Mesenchymal stem cell (in vitro differentiated cells and primary cell): ENCODE data around the gene MDC1. TPM values are rescaled to one million over a fixed set of nuclear protein-coding genes. Genes with fewer than 3 reads are reported as not detected.
A peak's percentile ranks its signal among the peaks of the same experiment; 100 is the strongest.

Source experiments
- DNase-seq: peaks from one replicate; pipeline ENCODE4 v3.0.0-alpha.2; 2013
- H2AFZ ChIP-seq: one replicate; pipeline ENCODE4 v1.6.1; 2013; ENCODE audit warnings: low read depth, mild to moderate bottlenecking, control low read depth, inconsistent platforms, low read length, moderate library complexity
- H2AK5ac ChIP-seq: 2 replicates; pipeline ENCODE4 v1.6.1; 2013; ENCODE audit warnings: low read length, moderate library complexity, mild to moderate bottlenecking, inconsistent platforms; ENCODE audit not compliant: severe bottlenecking
- H2BK120ac ChIP-seq: one replicate; pipeline ENCODE4 v1.6.1; 2013; ENCODE audit warnings: low read depth, mild to moderate bottlenecking, inconsistent platforms, low read length, moderate library complexity
- H2BK12ac ChIP-seq, 2 experiments: one replicate each; pipeline ENCODE4 v1.6.1; 2013; ENCODE audit warnings: inconsistent platforms in 2 of 2, low read length in 2 of 2, mild to moderate bottlenecking in 2 of 2, moderate library complexity in 2 of 2, control low read depth in 1 of 2
- H2BK15ac ChIP-seq: one replicate; pipeline ENCODE4 v1.6.1; 2013; ENCODE audit warnings: mild to moderate bottlenecking, low read depth, inconsistent platforms; ENCODE audit not compliant: poor library complexity, severe bottlenecking
- H2BK5ac ChIP-seq: 2 replicates; pipeline ENCODE4 v1.6.1; 2013; ENCODE audit warnings: low read depth, mild to moderate bottlenecking, low read length, control low read depth, inconsistent platforms; ENCODE audit not compliant: poor library complexity, severe bottlenecking
- H3K14ac ChIP-seq, 2 experiments: one replicate each; pipeline ENCODE4 v1.6.1; 2013; ENCODE audit warnings: inconsistent platforms in 2 of 2, low read length in 2 of 2, control low read depth in 1 of 2, mild to moderate bottlenecking in 1 of 2, moderate library complexity in 1 of 2
- H3K18ac ChIP-seq, 2 experiments: one replicate each; pipeline ENCODE4 v1.6.1; 2013; ENCODE audit warnings: inconsistent platforms in 2 of 2, low read length in 2 of 2, control low read depth in 1 of 2, low read depth in 1 of 2, mild to moderate bottlenecking in 1 of 2
- H3K23ac ChIP-seq, 2 experiments: one replicate each; pipeline ENCODE4 v1.6.1; 2013; ENCODE audit warnings: inconsistent platforms in 2 of 2, low read length in 2 of 2, mild to moderate bottlenecking in 2 of 2, moderate library complexity in 2 of 2, control low read depth in 1 of 2
- H3K27ac ChIP-seq: 2 replicates; pipeline ENCODE4 v1.5.1; 2013; ENCODE audit warnings: mild to moderate bottlenecking, moderate library complexity, low read length, control low read depth, inconsistent platforms; ENCODE audit not compliant: poor library complexity, severe bottlenecking
- H3K27me3 ChIP-seq, 2 experiments: 2 replicates each; pipeline versions ENCODE4 v1.6.1 to v1.7.0; 2013; ENCODE audit warnings: low read length in 2 of 2, mild to moderate bottlenecking in 2 of 2, moderate library complexity in 2 of 2, control low read depth in 1 of 2, inconsistent platforms in 1 of 2; ENCODE audit not compliant: control insufficient read depth in 1 of 2, insufficient read depth in 1 of 2
- H3K36me3 ChIP-seq, 2 experiments: 2 replicates each; pipeline versions ENCODE4 v1.6.1 to v1.7.0; 2013; ENCODE audit warnings: low read length in 2 of 2, control low read depth in 1 of 2, inconsistent platforms in 1 of 2, low read depth in 1 of 2, mild to moderate bottlenecking in 1 of 2; ENCODE audit not compliant: insufficient read depth in 2 of 2, control insufficient read depth in 1 of 2
- H3K4ac ChIP-seq, 2 experiments: one replicate each; pipeline ENCODE4 v1.6.1; 2013; ENCODE audit warnings: inconsistent platforms in 2 of 2, low read length in 2 of 2, mild to moderate bottlenecking in 2 of 2, moderate library complexity in 2 of 2, control low read depth in 1 of 2, low read depth in 1 of 2
- H3K4me1 ChIP-seq: 2 replicates; pipeline ENCODE4 v1.6.1; 2013; ENCODE audit warnings: low read depth, low read length, control low read depth; ENCODE audit not compliant: control insufficient read depth, insufficient read depth
- H3K4me2 ChIP-seq: 2 replicates; pipeline ENCODE4 v1.6.1; 2013; ENCODE audit warnings: low read length, mild to moderate bottlenecking, inconsistent platforms; ENCODE audit not compliant: poor library complexity, severe bottlenecking
- H3K4me3 ChIP-seq, 2 experiments: 2 replicates each; pipeline versions ENCODE4 v1.5.1 to v1.7.0; 2013; ENCODE audit warnings: low read length in 2 of 2, mild to moderate bottlenecking in 2 of 2, control low read depth in 1 of 2, low read depth in 1 of 2; ENCODE audit not compliant: insufficient read depth in 1 of 2
- H3K79me1 ChIP-seq: replicated peaks from 2 replicates; pipeline ENCODE4 v1.6.1; 2013; ENCODE audit warnings: mild to moderate bottlenecking, control low read depth, low read length, inconsistent platforms; ENCODE audit not compliant: poor library complexity, severe bottlenecking
- H3K9ac ChIP-seq: 2 replicates; pipeline ENCODE4 v1.7.0; 2013; ENCODE audit warnings: mild to moderate bottlenecking, low read length, moderate library complexity
- H3K9me3 ChIP-seq: 2 replicates; pipeline ENCODE4 v1.7.0; 2013; ENCODE audit warnings: mild to moderate bottlenecking, low read length; ENCODE audit not compliant: control insufficient read depth
- H4K8ac ChIP-seq: one replicate; pipeline ENCODE4 v1.6.1; 2013; ENCODE audit warnings: inconsistent platforms, mild to moderate bottlenecking, low read length, moderate library complexity
- H4K91ac ChIP-seq: one replicate; pipeline ENCODE4 v1.6.1; 2013; ENCODE audit warnings: mild to moderate bottlenecking, low read length, inconsistent platforms
- WGBS: methylation state at CpG from one replicate; pipeline ENCODE4 v1.1.7; 2013; ENCODE audit warnings: mixed read lengths; 5-methylcytosine and 5-hydroxymethylcytosine counted together
- small RNA-seq: library from polyadenylated mRNA; stranded (forward); fragments of <200 nt; extraction: miRNeasy Mini kit (QIAGEN cat#:217004); gene quantifications from one replicate; pipeline ENCODE3, GENCODE V24; 2013; ENCODE audit warnings: low read depth

The MDC1 gene

DNA sequence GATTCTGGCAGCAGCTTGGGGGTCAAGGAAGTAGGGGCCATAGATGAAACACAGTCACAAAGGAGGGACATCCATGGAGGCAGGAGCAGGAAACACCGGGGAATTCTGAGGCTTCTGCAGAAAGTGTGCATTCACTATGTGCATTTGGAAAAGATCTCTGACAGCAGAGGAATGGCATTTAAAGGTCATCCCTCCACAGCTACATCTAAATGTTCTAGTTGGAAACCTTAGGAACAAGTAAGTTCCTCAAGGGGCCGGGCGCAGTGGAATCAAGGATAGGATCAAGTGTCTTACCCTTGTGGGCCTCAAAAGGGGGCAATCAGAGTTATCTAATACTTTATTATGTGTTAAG is 61.4 kb downstream of the MDC1 start:
- no peak overlapping the region for H2BK5ac ChIP-seq
- no peak overlapping the region for H2AK5ac ChIP-seq
- no peak overlapping the region for H2AFZ ChIP-seq
- H3K27me3 ChIP-seq = no peaks in the 10 kb centered on the region
- H3K9me3 ChIP-seq = no peaks in the 10 kb centered on the region
- H2BK12ac ChIP-seq = no peak overlapping the region
- H3K4me3 ChIP-seq = no peak overlapping the region
- peaks cover 82 to 98% of the 10 kb centered on the region in 2 experiments for H3K36me3 ChIP-seq
- no peak overlapping the region for H3K18ac ChIP-seq
- H3K14ac ChIP-seq = no peak overlapping the region
- 90% methylated on average over 3 of the region's 3 CpGs for WGBS
- H3K27ac ChIP-seq = peak overlapping the region; percentile 34
- H4K8ac ChIP-seq = no peak overlapping the region
- peaks cover 14% of the 10 kb centered on the region for H3K4me1 ChIP-seq
- H2BK120ac ChIP-seq = no peak overlapping the region
- DNase-seq = no peak
- no peak overlapping the region for H3K9ac ChIP-seq
- no peak overlapping the region for H2BK15ac ChIP-seq
- H3K79me1 ChIP-seq = peaks cover 1% of the 10 kb centered on the region
- H3K4ac ChIP-seq = no peak overlapping the region
- H4K91ac ChIP-seq = no peak overlapping the region
- H3K4me2 ChIP-seq = no peak overlapping the region
- no peak overlapping the region for H3K23ac ChIP-seq

DNA sequence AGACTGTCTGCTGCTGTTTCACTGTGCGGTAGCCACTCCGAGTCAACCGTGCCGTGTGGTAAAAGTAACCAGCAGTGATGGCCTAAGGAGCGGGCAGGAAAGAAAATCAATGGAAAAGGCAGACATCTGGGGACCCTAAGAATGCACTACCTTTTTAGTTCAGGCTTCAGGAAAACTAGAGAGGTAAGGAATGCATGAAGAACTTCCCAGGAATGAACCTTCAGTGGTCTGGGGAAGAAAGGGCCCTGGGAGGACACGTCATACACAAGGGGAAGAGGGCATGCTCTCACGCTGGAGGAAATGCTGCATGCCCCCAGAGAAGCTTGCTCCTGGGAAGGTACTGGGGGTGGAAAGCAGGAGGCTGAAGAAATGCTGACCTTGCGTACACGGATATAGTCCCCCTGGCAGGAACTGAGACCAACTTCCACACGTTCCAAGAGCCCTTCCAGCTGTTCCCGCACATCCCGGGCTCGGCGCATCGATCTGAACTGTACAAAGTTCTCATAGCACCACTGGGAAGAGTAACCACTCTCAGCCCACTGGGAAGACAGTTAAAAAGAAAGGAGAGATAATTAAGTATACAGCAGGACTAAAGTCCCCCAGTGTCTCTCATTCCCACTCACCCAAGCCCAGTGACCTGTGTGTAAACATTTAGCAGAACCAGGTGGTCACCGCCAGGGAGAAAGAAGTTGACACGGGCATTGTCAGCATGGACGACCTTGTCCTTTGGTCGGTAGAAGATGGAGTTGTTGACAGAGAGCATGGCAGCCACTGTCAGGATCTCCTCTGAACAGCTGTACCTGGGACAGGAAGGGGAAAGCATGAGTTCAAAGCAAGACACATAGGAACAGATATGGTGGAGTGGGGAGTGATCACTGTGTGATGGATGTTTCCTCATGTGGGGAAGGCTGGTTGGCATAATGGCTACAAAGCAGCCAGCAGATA is 62.0 kb downstream of the MDC1 start:
- Histone ChIP-seq H3K9me3 (no peaks in the 10 kb centered on the region), H2BK15ac (no peak overlapping the region), H3K79me1 (peaks cover 1% of the 10 kb centered on the region), H3K4me3 (no peak overlapping the region), H2AFZ (no peak overlapping the region), H3K14ac (no peak overlapping the region), H3K4me1 (peaks cover 14% of the 10 kb centered on the region), H4K91ac (no peak overlapping the region), H3K27me3 (no peaks in the 10 kb centered on the region), H2AK5ac (no peak overlapping the region), H2BK120ac (no peak overlapping the region), H2BK5ac (no peak overlapping the region), H3K27ac (no peak overlapping the region), H3K23ac (no peak overlapping the region), H3K9ac (no peak overlapping the region), H3K36me3 (peaks cover 77 to 91% of the 10 kb centered on the region in 2 experiments), H3K18ac (no peak overlapping the region), H3K4me2 (no peak overlapping the region), H3K4ac (no peak overlapping the region), H4K8ac (no peak overlapping the region), H2BK12ac (no peak overlapping the region)
- no peak for DNase-seq
- 93% methylated on average over 14 of the region's 19 CpGs for WGBS

DNA sequence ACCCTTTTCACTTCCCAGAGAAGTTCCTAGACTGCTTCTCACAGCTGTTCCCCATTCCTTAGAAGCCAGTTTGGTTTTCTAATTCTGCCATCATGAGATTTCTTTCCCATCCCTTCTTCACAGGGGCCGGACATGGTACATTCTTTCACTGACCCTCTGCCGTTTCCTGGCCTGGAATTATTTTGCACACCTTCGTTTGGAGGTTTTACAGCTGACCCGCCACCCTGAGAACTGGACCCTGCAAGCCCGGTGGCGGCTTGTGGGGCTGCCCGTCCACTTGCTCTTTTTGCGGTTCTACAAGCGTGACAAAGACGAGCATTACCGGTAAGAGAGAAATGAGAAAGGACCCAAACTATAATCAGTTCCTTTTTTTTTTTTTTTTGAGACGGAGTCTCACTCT is 65.9 kb downstream of the MDC1 start:
- H2AFZ ChIP-seq = no peak overlapping the region
- no peak overlapping the region for H4K8ac ChIP-seq
- H3K27me3 ChIP-seq = no peaks in the 10 kb centered on the region
- WGBS = 98% methylated on average over 11 of the region's 12 CpGs
- H2BK120ac ChIP-seq = no peak overlapping the region
- no peaks in the 10 kb centered on the region for H3K9me3 ChIP-seq
- peaks cover 10% of the 10 kb centered on the region for H3K79me1 ChIP-seq
- no peak overlapping the region for H3K27ac ChIP-seq
- H2BK5ac ChIP-seq = no peak overlapping the region
- H3K4ac ChIP-seq = no peak overlapping the region
- H2BK15ac ChIP-seq = no peak overlapping the region
- H3K4me3 ChIP-seq = no peak overlapping the region
- H2AK5ac ChIP-seq = no peak overlapping the region
- no peak overlapping the region for H3K9ac ChIP-seq
- H4K91ac ChIP-seq = no peak overlapping the region
- no peak overlapping the region for H3K4me2 ChIP-seq
- H3K36me3 ChIP-seq = peaks cover 45 to 58% of the 10 kb centered on the region in 2 experiments
- H3K14ac ChIP-seq = no peak overlapping the region
- H3K18ac ChIP-seq = no peak overlapping the region
- DNase-seq = no peak
- H3K23ac ChIP-seq = no peak overlapping the region
- no peak overlapping the region for H2BK12ac ChIP-seq
- H3K4me1 ChIP-seq = peaks cover 12% of the 10 kb centered on the region

Small RNA genes lying within 50 kb of the gene (small RNA-seq; reads per million reads assigned to genes)
- gene RF00019 (not detected), gene RN7SL353P (not detected)
